Endometrial microvascular endothelial cells (primary cell): ENCODE measurements around the gene CLEC4M. TPM values are rescaled to one million over a fixed set of nuclear protein-coding genes. Genes with fewer than 3 reads are reported as not detected.
"Not testable (repeated sequence)": the region's sequence is repeated elsewhere in the genome, so short reads cannot be mapped to it uniquely, and the experiment has no call there.

Experiments
- in situ Hi-C: cut with HindIII; loops from 2 replicates; pipeline ENCODE4 v1.10.0; 2017; ENCODE audit warnings: low sequenced_read_pairs, low pct_unique_long_range_greater_than_20kb; ENCODE audit errors: inconsistent ontology term
- total RNA-seq: library from RNA; depleted of rRNA; stranded (reverse); fragments of >200 nt; gene quantifications from one replicate; pipeline ENCODE4 v1.2.3, GENCODE V29; 2015; ENCODE audit errors: inconsistent ontology term

CLEC4M gene
- total RNA-seq, 1 donor from 2014 or later: not detected

DNA sequence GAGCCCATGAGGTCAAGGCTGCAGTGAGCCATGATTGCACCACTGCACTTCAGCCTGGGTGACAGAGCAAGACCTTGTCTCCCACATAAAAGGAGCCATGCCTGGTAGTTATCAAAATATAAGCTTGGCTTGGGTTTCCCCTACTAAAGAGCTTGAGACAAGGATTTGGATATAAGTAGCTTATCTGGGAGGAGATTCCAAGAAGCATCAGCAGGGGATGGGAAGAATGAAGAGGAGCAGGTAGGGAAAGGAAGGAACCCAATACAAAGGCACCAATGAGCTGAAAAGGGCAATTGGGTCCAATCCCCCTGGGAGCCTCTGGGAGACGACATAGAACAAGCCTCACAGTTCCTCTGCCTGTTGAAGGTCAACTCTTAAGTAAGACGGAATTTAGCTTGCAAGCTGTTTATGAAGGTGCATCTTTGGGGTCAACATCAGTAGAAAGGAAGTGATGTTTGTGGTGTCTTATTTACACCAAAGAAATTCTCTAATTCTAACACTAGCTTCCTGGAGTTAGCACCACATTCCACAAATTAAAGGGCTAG is 23.8 kb upstream of the CLEC4M start:
- in situ Hi-C loops: no loop called here

DNA sequence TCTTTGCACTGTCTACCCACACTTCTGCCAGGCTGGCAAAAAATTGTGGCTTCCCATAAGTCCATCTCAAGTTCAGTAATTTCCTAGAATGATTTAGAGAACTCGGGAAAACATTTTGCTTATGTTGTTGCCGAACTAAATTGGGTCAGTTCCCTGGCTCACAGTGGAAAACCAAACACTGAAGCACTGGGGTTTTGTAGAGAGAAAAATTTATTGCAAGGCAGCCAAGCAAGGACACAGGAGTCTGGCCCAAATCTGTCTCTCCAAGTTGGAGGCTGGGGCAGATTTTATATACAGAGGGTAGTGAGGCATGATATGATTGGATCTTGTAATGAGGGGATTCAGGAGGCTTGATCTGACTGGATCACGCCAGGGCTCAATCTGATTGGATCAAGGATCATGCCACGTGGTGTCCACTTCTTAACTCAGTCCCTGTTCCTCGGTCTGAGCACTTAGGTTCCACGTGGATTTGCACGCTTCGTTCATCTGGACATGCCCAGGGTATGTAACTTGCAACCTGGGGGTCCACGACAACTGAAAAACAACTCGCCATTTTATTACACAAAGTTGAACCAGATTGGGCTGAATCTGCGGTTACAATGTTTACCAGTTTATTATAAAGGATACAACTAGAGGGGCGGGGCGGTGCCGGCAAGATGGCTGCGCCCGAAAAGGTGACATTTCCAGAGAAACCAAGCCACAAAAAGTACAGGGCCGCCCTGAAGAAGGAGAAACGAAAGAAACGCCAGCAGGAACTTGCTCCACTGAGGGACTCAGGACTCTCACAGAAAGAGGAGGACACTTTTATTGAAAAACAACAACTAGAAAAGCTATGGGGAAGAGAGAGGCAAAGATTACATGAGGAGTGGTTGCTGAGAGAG is 23.0 kb upstream of the CLEC4M start:
- in situ Hi-C loops: no loop called here

DNA sequence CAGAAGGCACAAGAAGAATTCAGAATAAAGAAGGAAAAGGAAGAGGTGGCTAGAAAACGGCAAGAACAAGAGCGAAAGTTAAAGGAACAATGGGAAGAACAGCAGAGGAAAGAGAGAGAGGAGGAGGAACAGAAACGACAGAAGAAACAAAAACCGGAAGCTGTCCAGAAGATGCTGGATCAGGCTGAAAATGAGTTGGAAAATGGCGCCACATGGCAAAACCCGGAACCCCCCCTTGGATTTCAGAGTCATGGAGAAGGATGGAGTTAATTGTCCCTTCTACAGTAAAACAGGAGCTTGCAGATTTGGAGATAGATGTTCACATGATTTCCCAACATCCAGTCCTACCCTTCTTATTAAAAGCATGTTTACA is 22.4 kb upstream of the CLEC4M start:
- in situ Hi-C loops: no loop called here

DNA sequence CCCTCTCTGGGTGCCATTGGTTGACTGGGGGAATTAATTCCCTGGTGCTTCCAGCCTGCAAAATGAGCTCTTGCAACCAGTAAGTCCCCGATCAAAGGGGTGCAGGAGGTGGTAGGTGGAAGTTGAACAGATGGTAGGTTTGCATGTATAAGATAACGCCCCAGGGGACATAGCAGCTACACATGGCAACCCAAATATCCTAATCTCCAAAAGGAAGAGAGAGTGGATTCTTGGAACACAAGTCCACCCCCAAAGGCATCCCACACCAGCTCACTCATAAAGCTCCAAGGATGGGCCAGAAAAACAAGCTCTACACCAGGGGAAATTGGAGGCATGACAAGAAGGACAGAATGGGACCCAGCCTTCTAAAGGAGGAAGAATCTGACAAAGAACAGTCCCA is 20.5 kb upstream of the CLEC4M start:
- in situ Hi-C loops: no loop called here

DNA sequence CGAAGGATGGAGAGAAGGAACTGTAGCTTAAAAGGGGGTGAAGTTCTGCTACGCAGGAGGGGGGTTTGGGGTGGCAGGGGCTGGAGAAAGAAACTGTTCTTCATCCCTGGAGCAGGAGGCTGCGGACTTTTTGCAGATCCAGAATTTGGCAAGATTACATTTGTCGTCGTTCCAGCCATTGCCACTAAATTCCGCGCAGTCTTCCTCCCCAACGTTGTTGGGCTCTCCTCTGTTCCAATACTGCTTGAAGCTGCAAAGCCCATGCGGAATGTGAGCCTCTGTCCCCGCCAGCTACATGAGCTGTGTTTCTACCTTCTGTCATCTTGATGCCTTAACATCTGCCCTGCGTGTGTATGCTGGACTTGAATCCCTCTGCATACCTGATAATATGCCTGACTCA is 20.1 kb upstream of the CLEC4M start:
- in situ Hi-C loops: no loop called here

DNA sequence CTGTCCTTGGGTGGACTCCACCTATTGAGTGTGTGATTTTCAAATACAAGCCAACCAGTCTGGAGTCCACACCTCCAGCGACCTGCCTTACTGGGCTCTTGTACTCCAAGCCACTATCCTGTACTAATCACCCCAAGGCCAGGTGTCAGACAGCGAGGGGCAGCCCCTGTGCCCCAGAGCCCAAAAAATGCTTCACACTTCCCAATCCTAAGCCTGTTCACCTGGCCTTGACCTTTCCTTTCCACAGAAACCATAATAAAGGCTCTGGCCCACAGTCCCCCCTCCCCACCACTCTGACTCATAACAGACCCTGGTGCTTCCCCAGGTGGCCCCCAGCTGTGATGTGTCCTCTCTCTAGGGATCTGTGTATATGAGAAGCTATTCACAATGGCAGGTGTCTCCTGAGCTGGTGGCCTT is 19.6 kb upstream of the CLEC4M start:
- in situ Hi-C loops: no loop called here

DNA sequence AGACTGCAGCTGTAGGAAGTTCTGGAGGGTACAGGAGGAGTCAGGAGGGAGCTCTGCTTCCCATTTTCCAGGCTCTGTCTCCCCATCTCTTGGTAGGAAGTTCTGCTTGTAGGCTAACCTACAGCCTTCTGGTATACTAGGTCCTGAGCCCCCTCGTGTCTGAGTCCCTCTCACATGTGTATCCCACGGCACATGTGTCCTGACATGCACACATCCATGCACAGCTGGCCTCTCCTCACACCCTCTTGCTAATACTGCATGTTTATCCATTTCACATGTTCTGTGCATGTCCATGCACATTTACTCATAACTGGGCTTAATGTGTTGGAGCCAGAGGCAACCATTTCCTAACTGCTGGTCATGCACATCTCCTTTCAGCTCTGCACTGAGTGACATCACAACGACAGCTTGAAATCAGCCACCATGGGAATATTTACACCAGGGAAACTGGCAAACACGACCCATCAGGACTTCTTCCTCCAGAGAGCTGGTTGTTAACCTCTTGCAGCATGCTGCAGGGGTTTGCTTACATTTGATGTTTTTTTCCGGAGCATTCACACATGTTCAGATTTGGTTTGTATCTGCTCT is 18.8 kb upstream of the CLEC4M start:
- in situ Hi-C loops: no loop called here

DNA sequence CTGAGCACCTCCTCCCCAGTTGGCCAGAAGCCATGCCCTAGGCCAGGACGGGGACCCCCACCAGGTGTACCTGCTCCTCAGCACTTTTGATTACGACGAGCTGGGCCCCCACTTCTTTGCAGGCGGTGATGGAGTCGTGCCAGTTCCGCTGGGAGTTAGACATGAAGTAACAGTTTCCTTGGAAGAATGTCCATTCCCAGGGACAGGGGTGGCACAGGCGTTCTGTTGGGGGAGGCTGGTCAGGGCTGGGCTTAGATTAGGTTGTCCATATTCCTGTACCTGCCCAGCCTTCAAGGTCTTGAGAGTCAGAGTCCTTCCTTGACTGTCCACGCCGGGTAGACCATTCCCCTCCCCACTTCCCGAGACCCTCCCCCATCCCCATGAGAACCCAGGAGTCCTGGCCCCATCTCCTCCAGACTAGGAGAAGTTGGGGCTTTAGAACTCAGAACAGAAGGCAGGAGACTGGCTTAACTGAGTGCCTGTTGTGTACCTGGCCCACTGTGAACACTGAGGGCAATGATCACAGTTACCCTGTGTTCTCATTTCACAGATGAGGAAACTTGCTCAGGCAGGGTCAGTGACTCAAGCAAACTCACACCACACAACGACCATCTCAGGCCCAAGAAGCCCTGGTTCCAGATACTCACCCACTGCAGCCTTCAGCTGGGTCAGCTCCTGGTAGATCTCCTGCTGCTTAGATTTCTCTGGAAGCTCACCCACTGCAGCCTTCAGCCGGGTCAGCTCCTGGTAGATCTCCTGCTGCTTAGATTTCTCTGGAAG is 18.0 kb upstream of the CLEC4M start:
- in situ Hi-C loops: no loop called here

DNA sequence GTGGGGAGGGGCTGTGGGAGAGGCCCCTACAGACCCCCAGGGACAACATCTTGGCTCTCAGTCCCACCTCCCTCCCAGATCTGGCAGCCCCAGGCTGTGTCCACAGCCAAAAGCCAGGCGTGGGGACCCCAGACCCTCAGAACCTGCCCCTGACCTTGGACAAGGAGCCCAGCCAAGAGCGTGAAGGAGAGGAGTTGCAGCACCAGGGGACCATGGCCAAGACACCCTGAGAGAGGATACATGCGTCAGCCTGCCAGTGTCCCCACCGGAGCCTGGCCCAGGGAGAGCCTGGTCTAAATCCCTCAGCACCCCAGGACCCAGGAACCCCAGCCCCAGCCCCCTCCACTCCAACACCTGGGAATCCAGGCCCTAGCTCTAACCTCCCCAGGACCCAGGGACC is 16.7 kb upstream of the CLEC4M start:
- in situ Hi-C loops: not testable (repeated sequence)

DNA sequence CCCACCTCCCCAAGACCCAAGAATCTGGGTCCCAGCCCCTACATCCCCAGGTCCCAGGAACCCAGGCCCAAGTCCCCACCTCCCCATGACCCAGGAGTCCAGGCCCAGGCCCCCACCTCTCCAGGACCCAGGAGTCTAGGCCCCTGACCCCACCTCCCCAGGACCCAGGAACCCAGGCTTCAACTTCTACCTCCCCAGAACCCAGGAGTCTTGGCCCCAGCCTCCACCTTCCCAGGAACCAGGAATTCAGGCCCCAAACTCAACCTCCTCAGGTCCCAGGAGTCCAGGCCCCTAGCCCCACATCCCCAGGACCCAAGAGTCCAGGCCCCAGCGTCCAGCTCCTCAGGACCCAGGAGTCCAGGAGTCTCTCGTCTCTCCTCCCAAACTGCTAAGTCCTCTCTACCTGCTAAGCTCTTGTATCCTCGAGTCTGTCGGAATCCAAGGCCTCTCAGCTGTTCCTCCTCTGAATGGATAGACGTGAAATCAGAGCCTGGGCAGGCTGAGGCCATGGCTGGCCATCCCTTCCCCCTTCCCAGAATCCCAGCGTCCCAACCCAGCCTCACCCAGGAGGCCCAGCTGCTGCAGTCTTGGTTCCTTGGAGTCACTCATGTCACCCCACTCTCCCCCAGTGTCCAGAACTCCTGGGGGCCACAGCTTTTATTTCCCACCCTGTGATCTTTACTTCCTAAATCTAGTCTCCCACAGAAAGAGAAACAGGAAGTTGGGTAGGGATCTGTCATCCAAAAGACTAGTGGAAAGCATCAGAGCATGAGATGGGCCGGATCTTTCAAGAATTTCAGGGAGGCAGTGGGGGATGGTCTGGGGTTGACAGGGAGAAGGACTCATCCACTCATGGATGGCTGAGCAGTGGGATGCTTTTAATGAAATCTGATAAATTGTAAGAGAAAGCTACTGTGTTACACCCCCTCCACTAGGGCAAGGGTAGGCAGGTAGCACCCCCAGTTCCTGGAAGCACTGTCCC is 15.8 kb upstream of the CLEC4M start, which contains the start of gene CD209:
Gene CD209 (minus strand): TSS at position 632 of the 982 bp plus-strand sequence. CDS start 23 bp downstream, at position 609.
- in situ Hi-C loops: no loop called here

DNA sequence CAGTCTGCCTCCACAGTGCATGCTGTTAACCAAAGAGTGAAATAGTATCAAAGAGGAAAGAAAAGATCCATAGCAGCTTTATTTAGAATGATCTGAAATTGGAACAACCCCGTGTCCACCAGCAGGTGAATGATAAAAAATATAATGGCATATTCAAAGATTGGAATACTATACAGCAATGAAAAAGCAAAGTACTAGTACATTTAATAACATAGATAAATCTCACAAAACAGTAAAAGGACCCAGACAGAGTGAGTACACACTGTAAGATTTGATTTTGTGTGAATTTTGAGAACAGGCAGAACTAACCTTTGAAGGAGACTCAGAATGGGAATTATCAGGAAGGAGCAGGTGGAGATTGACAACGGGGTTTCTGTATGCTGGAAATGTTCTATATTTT is 14.9 kb upstream of the CLEC4M start:
- in situ Hi-C loops: no loop called here

DNA sequence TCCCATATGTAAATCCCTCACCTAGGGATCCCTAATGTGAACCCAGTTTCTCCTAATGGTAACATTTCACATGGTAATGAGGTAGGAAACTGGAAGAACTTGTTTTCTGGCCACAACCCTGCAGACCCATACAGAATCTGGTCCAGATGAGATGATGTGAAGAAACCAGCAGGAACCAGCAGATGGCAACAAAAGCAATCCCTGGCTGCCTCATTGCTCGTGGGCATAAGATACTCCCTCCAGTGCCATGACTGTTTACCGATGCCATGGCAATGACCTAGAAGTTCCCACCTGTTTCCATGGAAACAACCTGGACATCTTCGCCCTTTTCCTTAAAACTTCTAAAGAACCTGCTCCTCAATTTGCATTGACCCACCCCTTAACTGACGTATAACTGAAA is 14.3 kb upstream of the CLEC4M start:
- in situ Hi-C loops: no loop called here

DNA sequence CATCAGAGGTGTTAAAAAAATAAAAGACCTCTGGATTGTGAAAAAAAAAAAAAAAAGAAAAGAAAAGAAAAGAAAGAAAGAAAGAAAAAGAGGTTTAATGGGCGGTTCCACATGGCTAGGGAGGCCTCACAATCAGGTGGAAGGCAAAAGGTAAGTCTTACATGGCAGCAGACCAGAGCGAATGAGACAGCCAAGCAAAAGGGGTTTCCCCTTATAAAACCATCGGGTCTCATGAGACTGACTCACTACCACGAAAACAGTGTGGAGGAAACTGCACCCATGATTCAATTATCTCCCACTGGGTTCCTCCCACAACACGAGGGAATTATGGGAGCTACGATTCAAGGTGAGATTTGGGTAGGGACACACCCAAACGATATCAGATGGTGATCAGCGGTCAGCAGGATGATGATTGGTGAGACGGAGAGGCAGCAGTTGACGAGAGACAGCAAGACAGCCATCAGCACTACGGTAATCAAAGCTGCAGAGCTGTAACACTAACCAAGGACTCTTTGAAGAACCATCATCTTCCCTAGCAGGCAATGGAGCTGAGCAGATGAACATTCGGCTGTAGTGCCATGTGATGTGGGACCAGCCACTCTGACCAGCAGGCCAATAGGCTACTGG is 11.8 kb upstream of the CLEC4M start:
- in situ Hi-C loops: no loop called here

DNA sequence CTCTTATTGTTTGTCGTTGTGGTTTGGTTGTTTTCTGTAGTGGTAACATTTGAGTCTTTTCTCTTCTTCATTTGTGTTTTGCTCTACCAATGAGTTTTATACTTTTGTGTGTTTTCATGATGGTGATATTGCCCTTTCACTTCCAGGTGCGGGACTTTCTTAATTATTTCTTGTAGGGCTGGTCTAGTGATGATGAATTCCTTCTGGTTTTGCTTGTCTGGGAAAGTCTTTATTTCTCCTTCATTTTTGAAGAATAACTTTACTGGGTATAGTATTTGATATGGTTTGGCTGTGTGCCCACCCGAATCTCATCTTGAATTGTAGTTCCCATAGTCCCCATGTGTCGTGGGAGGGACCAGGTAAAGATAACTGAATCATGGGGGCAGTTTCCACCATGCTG is 6.8 kb upstream of the CLEC4M start:
- in situ Hi-C loops: no loop called here

DNA sequence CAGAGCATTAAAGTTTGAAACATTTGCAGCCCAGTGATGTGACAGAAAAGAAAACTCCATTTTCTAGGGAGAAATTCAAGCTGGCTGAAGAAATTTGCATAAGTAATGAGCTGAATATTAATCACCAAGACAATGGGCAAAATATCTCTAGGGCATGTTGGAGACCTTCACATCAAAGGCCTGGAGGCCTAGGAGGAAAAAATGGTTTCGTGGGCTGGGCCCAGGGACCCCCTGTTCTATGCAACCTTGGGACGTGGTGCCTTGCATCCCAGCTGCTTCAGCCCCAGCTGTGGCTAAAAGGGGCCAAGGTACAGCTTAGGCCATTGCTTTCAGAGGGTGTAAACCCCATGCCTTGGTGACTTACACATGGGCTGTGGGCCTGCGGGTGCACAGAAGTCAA is 5.7 kb upstream of the CLEC4M start:
- in situ Hi-C loops: no loop called here

DNA sequence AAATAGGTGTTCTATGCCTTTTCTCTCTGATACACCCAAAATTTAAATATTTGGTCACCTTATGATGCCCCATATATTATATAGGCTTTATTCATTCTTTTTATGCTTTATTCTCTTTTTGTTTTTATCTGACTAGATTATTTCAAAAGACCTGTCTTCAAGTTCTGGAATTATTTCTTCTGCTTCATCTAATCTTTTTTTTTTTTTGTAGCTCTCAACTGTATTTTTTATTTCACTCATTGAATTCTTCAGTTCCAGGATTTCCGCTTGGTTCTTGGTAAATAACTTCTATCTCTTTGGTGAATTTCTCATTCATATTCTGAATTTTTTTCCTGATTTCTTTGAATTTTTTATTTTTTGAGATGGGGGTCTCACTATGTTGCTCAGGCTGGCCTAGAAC is 3.9 kb upstream of the CLEC4M start:
- in situ Hi-C loops: no loop called here

DNA sequence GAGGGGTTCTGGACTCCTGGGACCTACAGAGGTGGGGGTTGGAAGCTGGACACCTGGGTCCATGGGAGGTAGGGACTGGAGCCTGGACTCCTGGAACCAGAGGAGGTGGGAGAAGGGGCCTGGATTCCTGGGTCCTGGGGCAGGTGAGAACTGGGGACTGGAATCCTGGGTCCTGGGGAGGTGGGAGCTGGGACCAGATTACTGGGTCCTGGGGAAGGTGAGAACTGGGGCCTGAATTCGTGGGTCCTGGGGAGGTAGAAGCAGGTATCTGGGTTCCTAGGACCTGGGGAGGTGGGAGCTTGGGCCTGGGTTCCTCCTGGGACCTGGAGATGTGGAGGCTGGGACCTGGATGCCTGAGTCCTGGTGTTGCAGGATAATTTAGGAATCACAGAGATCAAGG is 653 bp downstream of the CLEC4M start:
- in situ Hi-C loops: no loop called here

DNA sequence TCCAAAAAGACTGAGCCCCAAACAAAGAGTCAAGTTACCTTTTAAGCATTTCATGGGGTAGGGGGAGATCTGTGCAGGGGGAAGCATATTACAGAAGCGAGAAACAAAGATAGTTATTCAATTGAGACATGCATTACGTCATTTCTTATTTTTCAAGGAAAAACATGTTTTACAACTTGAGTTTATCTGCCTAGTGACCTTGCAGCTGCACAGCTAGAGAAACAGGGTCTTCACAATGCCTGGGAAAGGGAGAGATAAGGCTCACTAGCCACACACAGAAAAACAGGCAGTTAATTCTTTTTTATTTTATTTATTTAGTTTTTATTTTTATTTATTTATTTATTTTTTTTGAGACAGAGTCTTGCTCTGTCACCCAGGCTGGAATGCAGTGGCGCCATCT is 1.1 kb downstream of the CLEC4M start:
- in situ Hi-C loops: not testable (repeated sequence)
